A549 (cell line): ENCODE measurements around the gene CTCF.

Source experiments
- CHD2 ChIP-seq: fragments of 150-350 bp; IDR thresholded peaks from 2 replicates; pipeline ENCODE4 v1.6.1; 2014; ENCODE audit warnings: low read length; ENCODE audit not compliant: partially characterized antibody
- CTCF ChIP-seq: fragments of >200 bp; sonication (Bioruptor Twin); formaldehyde crosslinking; IDR thresholded peaks from 3 replicates; pipeline ENCODE4 v1.5.1; 2016
- E2F6 ChIP-seq: IDR thresholded peaks from 2 replicates; pipeline ENCODE4 v1.6.1; 2012; ENCODE audit warnings: low read depth, borderline replicate concordance
- EP300 ChIP-seq, 2 experiments: fragments of >200 bp; sonication (Bioruptor Twin); formaldehyde crosslinking; IDR thresholded peaks; 2 replicates in 1 of 2; 3 replicates in 1 of 2; pipeline ENCODE4 v1.6.1; 2016 to 2017
- MAX ChIP-seq: IDR thresholded peaks from 2 replicates; pipeline ENCODE4 v1.6.1; 2012
- MYC ChIP-seq: IDR thresholded peaks from 2 replicates; pipeline ENCODE4 v1.6.1; 2012; ENCODE audit warnings: mild to moderate bottlenecking, inconsistent platforms, low read length, improper control_type of control experiment, borderline replicate concordance
- PHF8 ChIP-seq: fragments of 200-600 bp; sonication (generic); IDR thresholded peaks from 2 replicates; pipeline ENCODE4 v1.6.1; 2016; ENCODE audit warnings: low read depth, mild to moderate bottlenecking, antibody characterized with exemption, moderate library complexity, borderline replicate concordance
- POLR2A ChIP-seq: IDR thresholded peaks from 2 replicates; pipeline ENCODE4 v1.6.1; 2012; ENCODE audit warnings: mild to moderate bottlenecking, low read length
- RARB ChIP-seq: fragments of 250-450 bp; sonication (Bioruptor Pico); IDR thresholded peaks from 2 replicates; pipeline ENCODE4 v1.8.0; 2021; ENCODE audit warnings: mild to moderate bottlenecking, moderate library complexity
- REST ChIP-seq: fragments of 200-600 bp; sonication (generic); IDR thresholded peaks from 2 replicates; pipeline ENCODE4 v1.6.1; 2016; ENCODE audit warnings: antibody characterized with exemption, mild to moderate bottlenecking, moderate library complexity
- ZFP36 ChIP-seq: fragments of 450-650 bp; IDR thresholded peaks from 2 replicates; pipeline ENCODE4 v1.6.1; 2014; ENCODE audit warnings: borderline replicate concordance; ENCODE audit not compliant: partially characterized antibody

GRCh38 chr16:67548265-67549126 is 13.8 kb upstream of the CTCF start:
- TF ChIP-seq POLR2A (no peak), CTCF (no peak), MYC (no peak), ZFP36 (no peak), REST (no peak), E2F6 (no peak), PHF8 (no peak), RARB (CRISPR knock-in tag) (no peak), MAX (no peak), EP300 (IDR thresholded peaks at IDR 0.05) (no peak), CHD2 (no peak)
